VCaP (cell line): ENCODE results near the gene TCF12.
"Not testable (repeated sequence)": the region's sequence is repeated elsewhere in the genome, so short reads cannot be mapped to it uniquely, and the experiment has no call there.

Experiments
- H3K27ac ChIP-seq: fragments of 450-650 bp; 2 replicates; pipeline ENCODE4 v1.5.1; 2017
- CTCF ChIP-seq: fragments of 450-650 bp; conservative IDR thresholded peaks from 2 replicates; pipeline ENCODE4 v1.5.1; 2017; ENCODE audit warnings: mild to moderate bottlenecking, moderate library complexity

TCF12 gene

GRCh38 chr15:56929399-56929798 lies 11.0 kb downstream of the TCF12 start:
- no peak overlapping the region for H3K27ac ChIP-seq
- TF ChIP-seq CTCF: no peak

- no peak for TF ChIP-seq CTCF
- no peak overlapping the region for H3K27ac ChIP-seq
These were observed 11.5 kb downstream of the TCF12 start for GRCh38 chr15:56929933-56930332.

GRCh38 chr15:56930669-56931313 lies 12.3 kb downstream of the TCF12 start:
- H3K27ac ChIP-seq: no peak overlapping the region
- no peak for TF ChIP-seq CTCF

GRCh38 chr15:56931639-56932508 lies 13.4 kb downstream of the TCF12 start:
- H3K27ac ChIP-seq: no peak overlapping the region

GRCh38 chr15:56932509-56932868 lies 14.0 kb downstream of the TCF12 start:
- H3K27ac ChIP-seq: not testable (repeated sequence)

More at GRCh38 chr15:56931639-56932508, 13.4 kb downstream of the TCF12 start:
- no peak for TF ChIP-seq CTCF

- H3K27ac ChIP-seq: no peak overlapping the region
- no peak for TF ChIP-seq CTCF
These were observed 15.0 kb downstream of the TCF12 start for GRCh38 chr15:56933410-56933809.

- no peak for TF ChIP-seq CTCF
These were observed 15.4 kb downstream of the TCF12 start for GRCh38 chr15:56933811-56934210.

GRCh38 chr15:56934269-56934668 lies 15.8 kb downstream of the TCF12 start:
- no peak overlapping the region for H3K27ac ChIP-seq
- no peak for TF ChIP-seq CTCF

More at GRCh38 chr15:56933811-56934210, 15.4 kb downstream of the TCF12 start:
- H3K27ac ChIP-seq: no peak overlapping the region
